HT-29 (cell line): Measurements from ENCODE around the gene IP6K1. TPM values are rescaled to one million over a fixed set of nuclear protein-coding genes. Genes with fewer than 3 reads are reported as not detected.
A peak's percentile ranks its signal among the peaks of the same experiment; 100 is the strongest.
"Not testable (repeated sequence)": the region's sequence is repeated elsewhere in the genome, so short reads cannot be mapped to it uniquely, and the experiment has no call there.

Source experiments
- DNase-seq: peaks from one replicate; pipeline ENCODE4 v3.0.0-alpha.2; 2015; ENCODE audit warnings: low spot score
- total RNA-seq: library from RNA; depleted of rRNA; stranded (reverse); fragments of >200 nt; shearing (Covaris generic); gene quantifications from 2 replicates; pipeline ENCODE4 v1.2.3, GENCODE V29; 2014

IP6K1 gene
- total RNA-seq, 1 experiment from 2014 or later = 38.3 TPM

GRCh38 chr3:49794431-49794830 is 8.1 kb upstream of the IP6K1 start:
- DNase-seq = no peak

GRCh38 chr3:49793486-49794085 is 7.2 kb upstream of the IP6K1 start:
- no peak for DNase-seq

DNA sequence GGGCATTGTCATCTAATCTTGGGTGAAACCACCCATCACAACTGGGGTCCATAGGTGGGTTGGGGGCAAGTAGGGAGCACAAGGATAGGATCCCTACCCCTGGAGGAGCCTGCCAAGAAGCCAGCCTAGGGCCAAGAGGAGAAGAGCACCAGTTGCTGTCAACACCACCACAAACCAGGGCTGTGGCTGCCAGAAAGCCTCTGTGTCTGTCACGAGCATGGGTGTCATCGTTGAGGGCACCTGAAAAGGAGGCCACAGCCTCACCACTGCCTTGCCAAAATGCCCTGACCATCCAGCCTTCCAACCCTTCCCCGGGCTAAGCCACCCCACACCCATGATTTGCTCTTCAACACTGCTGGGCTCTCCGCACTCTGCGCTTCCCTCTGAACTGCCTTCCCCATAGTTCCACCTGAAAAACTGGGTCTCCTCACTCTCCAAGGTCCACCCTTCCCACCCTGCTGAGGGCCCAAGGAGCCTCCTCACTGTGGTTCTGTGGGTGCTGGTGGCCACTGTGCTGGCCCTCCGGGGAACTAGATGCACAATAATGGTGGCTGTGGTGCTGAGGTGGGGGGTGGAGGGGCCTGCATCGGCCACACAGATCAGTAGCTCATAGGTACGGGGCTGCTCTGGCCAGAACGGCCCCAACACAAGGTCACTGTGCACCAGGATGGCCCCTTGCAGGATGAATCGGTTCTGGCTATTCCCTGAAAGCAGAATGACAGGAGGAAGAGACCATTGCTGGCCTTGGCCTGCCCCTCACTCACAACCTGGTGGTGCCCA is 6.2 kb upstream of the IP6K1 start:
- DNase-seq = no peak

GRCh38 chr3:49791571-49791970 is 5.2 kb upstream of the IP6K1 start:
- DNase-seq = no peak

DNA sequence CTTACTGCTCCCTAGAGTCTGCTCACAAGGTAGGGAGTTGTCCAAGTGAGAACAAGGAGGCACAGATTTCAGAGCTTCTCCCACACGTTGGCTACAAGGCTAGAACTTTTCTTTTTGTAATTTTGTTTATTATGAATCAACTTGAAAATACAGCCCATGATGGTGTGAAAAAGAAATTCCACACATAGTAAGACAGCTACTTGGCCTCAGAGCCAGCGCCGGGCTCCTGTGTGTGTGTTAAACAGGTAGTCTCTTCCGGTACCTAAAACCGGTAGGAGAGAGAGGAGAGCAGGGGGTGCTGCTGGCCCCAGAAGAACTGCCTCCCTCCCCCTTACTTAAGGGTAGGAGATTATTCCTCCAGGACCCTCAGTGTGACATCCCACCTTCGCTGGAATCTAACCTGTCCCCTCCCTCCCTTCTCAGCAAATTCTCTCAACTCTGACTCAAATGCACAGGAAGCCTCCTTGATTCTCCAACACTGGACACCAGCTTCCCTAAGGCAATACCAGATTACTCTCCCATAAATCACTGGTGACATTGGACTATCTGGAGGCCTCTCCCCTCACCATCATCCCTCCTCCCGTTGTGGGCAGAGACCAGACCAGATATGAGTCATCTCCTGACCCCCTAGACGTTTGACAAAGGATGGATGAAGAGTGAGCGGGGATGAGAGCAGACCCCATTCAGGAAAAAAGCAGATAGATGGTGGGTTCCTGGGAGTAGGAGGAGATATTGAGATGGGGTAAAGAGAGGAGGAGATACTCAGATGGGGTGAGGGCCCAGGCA is 4.5 kb upstream of the IP6K1 start:
- no peak for DNase-seq

GRCh38 chr3:49788056-49788455 is 1.7 kb upstream of the IP6K1 start:
- DNase-seq = no peak

DNA sequence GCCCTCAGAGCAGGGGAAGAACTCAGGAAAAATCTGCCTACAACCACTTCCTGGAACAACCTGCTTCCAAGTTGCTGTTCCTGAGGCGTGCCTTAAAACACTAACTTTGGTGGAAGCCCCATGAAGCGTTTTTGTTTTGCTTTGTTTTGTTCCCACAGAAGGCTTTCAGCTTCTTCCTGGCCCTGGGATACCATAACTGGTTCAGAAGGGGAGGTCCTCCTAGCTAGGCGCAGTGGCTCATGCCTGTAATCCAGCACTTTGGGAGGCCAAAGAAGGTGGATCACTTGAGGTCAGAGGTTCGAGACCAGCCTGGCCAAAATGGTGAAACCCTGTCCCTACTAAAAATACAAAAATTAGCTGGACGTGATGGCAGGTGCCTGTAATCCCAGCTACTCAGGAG is 1.2 kb upstream of the IP6K1 start:
- DNase-seq = no peak

DNA sequence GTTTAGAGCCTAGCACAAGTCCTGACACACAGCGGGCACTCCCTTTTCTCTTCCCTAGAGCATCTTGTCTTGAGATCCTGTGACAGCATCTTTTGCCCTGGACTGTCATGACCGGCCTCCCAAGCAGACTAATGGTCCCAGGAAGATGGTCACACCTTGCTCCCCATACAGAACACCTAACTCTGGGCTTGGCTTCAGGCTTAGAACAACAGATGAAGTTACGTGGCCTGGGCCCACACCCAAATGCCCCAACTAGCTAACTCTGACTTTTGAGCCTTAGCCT is 781 bp upstream of the IP6K1 start:
- no peak for DNase-seq

DNA sequence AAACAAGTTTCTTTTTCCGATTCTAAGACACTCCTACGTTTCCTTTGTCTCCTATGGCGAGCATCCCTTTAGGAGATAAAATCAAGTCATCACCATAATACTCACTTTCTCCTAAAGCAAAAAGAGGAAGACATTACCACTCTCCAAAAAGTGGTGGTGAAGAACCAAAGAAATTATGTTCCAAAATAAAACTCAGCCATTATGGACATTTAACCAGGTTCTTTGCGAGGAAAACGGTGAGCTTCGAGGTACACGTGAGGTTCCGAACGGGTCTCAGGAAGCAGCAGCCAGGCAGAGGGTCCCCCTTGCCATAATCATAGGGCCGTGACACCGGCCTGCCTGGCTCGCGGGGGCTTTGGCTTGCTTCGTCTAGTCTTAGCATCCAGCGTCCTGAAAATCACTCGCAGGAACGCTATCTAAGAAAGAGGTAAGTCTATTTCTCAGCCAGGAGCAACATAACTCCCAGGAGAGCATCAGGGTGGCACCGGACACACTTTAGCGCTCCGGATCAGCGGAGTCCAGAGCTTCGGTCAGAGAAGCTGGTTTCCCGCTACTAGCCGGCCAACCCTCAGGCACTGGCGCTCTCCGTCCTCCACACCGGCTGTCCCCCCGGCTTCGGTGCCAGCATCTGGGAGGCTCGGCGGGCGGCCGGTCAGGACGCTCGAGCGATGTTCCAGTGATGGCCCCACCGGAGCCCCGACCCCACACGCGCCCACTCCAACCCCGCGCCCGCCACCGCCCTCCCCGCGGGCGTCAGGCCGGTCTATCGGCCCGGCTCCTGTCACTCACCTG is 581 bp downstream of the IP6K1 start:
- DNase-seq = peak; percentile 54

- not testable (repeated sequence) for DNase-seq
These were observed 4.1 kb downstream of the IP6K1 start for GRCh38 chr3:49782277-49782676.

- no peak for DNase-seq
These were observed 4.7 kb downstream of the IP6K1 start for GRCh38 chr3:49781415-49782199.

- not testable (repeated sequence) for DNase-seq
These were observed 5.4 kb downstream of the IP6K1 start for GRCh38 chr3:49780975-49781365.

DNA sequence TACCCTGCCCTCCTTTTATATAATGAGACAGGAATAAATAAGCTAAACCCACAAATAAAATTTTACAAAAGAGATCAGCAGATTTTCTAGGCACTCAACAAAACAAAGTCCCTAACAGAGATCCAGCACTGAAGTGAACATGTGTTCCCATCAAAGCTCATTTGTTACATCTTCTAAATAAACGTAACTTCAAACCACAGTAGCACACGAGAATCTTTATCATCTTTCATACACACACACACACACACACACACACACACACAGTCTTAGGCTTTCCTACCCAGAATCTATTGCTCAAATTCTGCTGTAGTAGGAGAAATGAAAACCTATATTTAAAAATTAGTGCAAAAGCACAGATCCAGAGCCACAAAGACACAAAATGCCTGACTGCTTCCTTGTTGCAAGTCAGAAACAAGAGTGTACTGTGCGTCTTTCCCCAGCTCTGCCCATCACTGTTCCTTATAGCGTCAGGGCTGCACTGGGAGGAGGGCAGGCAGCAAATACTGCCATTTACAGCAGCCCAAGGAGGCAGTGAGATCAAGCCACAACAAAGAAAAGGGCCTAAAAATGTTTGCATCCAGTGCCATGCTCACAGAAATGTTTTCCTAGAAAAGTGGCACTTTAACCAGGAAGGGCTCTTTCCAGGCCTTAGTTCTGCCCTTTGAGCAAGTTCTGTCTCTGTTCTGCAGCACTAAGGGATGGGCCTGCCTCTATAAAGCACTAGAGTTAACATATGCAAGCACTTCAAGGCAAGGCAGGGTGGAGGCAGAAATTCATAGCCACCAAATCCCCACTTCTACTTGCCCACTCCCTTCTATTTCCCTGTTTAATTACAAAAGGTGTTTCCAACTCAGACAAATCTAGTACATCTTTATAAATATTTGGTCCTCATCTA is 6.0 kb downstream of the IP6K1 start:
- DNase-seq = no peak

GRCh38 chr3:49779358-49780079 is 6.8 kb downstream of the IP6K1 start:
- DNase-seq = no peak

DNA sequence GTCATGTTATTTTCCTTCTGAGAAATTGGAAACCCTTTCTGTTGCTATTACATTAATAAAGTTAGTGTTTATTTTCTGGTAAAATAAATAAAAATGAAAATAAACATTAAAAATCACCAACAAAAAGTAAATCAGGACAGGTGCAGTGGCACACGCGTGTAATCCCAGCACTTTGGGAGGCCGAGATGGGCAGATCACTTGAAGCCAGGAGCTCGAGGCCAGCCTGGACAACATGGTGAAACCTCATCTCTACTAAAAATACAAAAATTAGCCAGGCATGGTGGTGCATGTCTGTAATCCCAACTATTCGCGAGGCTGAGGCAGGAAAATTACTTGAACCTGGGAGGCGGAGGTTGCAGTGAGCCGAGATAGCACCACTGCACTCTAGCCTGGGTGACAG is 10.2 kb downstream of the IP6K1 start:
- not testable (repeated sequence) for DNase-seq

GRCh38 chr3:49775538-49775937 is 10.8 kb downstream of the IP6K1 start:
- no peak for DNase-seq

DNA sequence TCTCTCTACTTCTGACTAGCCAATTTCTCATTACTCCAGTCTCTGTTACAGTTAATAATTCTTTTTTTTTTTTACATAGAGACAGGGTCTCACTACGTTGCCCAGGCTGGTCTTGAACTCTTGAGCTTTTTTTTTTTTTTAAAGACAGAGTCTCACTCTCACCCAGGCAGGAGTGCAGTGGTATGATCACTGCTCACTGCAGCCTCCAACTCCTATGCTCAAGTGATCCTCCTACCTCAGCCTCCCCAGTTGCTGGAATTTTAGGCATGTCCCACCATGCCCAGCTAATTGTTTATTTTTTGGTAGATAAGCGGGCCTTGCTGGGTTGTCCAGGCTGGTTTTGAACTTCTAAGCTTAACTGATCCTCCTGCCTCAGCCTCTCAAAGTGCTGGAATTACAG is 13.6 kb downstream of the IP6K1 start:
- DNase-seq = no peak

- DNase-seq = no peak
These were observed 14.9 kb downstream of the IP6K1 start for GRCh38 chr3:49771340-49771938.

GRCh38 chr3:49769926-49770325 is 16.4 kb downstream of the IP6K1 start:
- no peak for DNase-seq
